Stimulated activated CD8-positive, alpha-beta memory T cell treated with anti-CD3 and anti-CD28 coated beads, Interleukin-4, amount 100 ng/mL, for 1 hour (primary cell): Measurements from ENCODE around the gene C3orf52.

Source experiments
- DNase-seq, 2 donors: peaks; one replicate each; pipeline ENCODE4 v3.0.0-alpha.2; 2020; ENCODE audit warnings: low read depth in 2 of 2, low spot score in 1 of 2

C3orf52 gene

GRCh38 chr3:112085735-112086075 is 484 bp upstream of the C3orf52 start:
- DNase-seq: no peak

GRCh38 chr3:112086875-112087524 is 811 bp downstream of the C3orf52 start:
- no peak for DNase-seq

GRCh38 chr3:112087746-112088145 is 1.6 kb downstream of the C3orf52 start:
- no peak for DNase-seq

GRCh38 chr3:112088944-112089343 is 2.8 kb downstream of the C3orf52 start:
- DNase-seq: no peak

- no peak for DNase-seq
These were observed 4.0 kb downstream of the C3orf52 start for GRCh38 chr3:112089956-112090886.

GRCh38 chr3:112090887-112091586 is 4.8 kb downstream of the C3orf52 start:
- no peak for DNase-seq

GRCh38 chr3:112092496-112093179 is 6.4 kb downstream of the C3orf52 start:
- DNase-seq: no peak

- DNase-seq: no peak
These were observed 7.0 kb downstream of the C3orf52 start for GRCh38 chr3:112093180-112093522.

- DNase-seq: no peak
These were observed 9.5 kb downstream of the C3orf52 start for GRCh38 chr3:112095731-112096130.

GRCh38 chr3:112096176-112096575 is 10.0 kb downstream of the C3orf52 start:
- DNase-seq: no peak

GRCh38 chr3:112097378-112097777 is 11.2 kb downstream of the C3orf52 start:
- DNase-seq: no peak

- DNase-seq: no peak
These were observed 15.7 kb downstream of the C3orf52 start for GRCh38 chr3:112101916-112102315.

GRCh38 chr3:112104774-112105173 is 18.6 kb downstream of the C3orf52 start:
- DNase-seq: no peak

- no peak for DNase-seq
These were observed 23.1 kb downstream of the C3orf52 start for GRCh38 chr3:112109322-112109721.

GRCh38 chr3:112111785-112112402 is 25.7 kb downstream of the C3orf52 start:
- DNase-seq: peak; percentile 22 to 36

GRCh38 chr3:112114576-112115160 is 28.5 kb downstream of the C3orf52 start:
- no peak for DNase-seq

GRCh38 chr3:112115161-112115739 is 29.1 kb downstream of the C3orf52 start:
- no peak for DNase-seq

GRCh38 chr3:112115806-112116383 is 29.7 kb downstream of the C3orf52 start:
- DNase-seq: no peak

GRCh38 chr3:112116748-112117186 is 30.6 kb downstream of the C3orf52 start:
- DNase-seq: no peak

- DNase-seq: no peak
These were observed 31.2 kb downstream of the C3orf52 start for GRCh38 chr3:112117415-112117814.
